Measurements from ENCODE around the gene DLX1. TPM values are rescaled to one million over a fixed set of nuclear protein-coding genes. Genes with fewer than 3 reads are reported as not detected.
"Not testable (repeated sequence)": the region's sequence is repeated elsewhere in the genome, so short reads cannot be mapped to it uniquely, and the experiment has no call there.

The DLX1 gene
- total RNA-seq, 3 donors from 2014 or later, result not detected

DNA sequence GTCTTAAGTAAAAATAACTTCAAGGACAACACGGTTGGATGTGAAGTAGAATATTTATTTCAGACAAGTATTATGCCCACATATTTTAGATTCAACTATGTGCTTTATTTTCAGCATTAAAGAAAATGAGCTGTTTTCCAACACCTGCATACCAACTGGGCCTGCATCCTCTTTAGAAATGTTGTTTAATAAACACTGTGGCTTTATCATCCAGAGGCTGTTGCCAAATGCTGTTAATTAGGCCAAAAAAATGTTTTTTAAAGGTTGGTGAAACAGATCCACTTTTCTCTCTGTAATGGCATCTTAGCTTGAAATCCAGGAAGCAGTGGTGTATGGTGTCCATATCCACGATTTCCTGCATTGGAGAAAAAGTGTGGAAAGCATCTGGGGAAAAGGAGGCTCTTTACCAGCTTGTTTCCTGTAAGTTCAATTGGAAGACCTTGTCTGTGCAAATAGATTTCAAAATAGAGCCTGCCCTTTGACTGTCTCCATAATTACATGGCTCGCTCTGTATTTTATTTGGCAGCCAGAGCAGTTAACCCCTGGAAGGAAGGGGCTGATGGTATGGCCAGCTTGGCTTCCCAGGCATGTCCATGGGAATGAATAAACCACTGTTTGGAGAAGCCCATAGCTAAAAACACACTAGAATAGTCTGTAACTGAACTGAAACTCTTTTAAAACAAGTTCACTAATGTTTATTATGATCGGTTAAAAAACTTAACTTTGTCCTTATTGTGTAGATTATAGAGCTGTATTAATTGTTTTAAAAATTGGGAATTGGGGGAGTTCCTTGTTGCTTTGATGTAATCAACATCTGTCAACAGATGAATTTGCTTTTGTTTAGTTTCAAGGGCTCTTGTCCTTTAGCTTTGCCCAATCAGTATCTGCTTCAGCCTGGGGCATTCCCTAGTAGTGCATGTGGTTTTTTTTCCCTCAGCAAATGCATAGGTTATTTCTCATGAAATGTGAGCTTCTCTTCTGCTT lies 33.0 kb upstream of the DLX1 start:
- no peaks in the 10 kb centered on the region for H3K4me1 Mint-ChIP-seq (ENCODE audit: low read depth)
- no peak for DNase-seq
- no peak overlapping the region for H3K4me3 Mint-ChIP-seq

GRCh38 chr2:172053486-172053885 lies 31.8 kb upstream of the DLX1 start:
- no peak for DNase-seq

More for the DNA sequence above, 33.0 kb upstream of the DLX1 start:
- Mint-ChIP-seq H3K27me3 (ENCODE audit: low read depth) (no peaks in the 10 kb centered on the region), H3K9me3 (no peaks in the 10 kb centered on the region), H3K36me3 (ENCODE audit: insufficient read depth) (peaks cover 1% of the 10 kb centered on the region)
- ATAC-seq, result no peak

GRCh38 chr2:172056293-172056692 lies 29.0 kb upstream of the DLX1 start:
- no peak for DNase-seq
- Mint-ChIP-seq H3K4me3 (no peak overlapping the region), H3K27me3 (ENCODE audit: low read depth) (no peaks in the 10 kb centered on the region), H3K4me1 (ENCODE audit: low read depth) (no peaks in the 10 kb centered on the region), H3K36me3 (ENCODE audit: insufficient read depth) (peaks cover 1% of the 10 kb centered on the region), H3K9me3 (no peaks in the 10 kb centered on the region)
- no peak for ATAC-seq

More at GRCh38 chr2:172053486-172053885, 31.8 kb upstream of the DLX1 start:
- Mint-ChIP-seq H3K4me1 (ENCODE audit: low read depth) (no peaks in the 10 kb centered on the region), H3K4me3 (no peak overlapping the region), H3K9me3 (no peaks in the 10 kb centered on the region), H3K36me3 (ENCODE audit: insufficient read depth) (peaks cover 1% of the 10 kb centered on the region), H3K27me3 (ENCODE audit: low read depth) (no peaks in the 10 kb centered on the region)
- no peak for ATAC-seq

GRCh38 chr2:172058660-172059059 lies 26.6 kb upstream of the DLX1 start:
- no peaks in the 10 kb centered on the region for H3K9me3 Mint-ChIP-seq
- peaks cover 8% of the 10 kb centered on the region for H3K36me3 Mint-ChIP-seq (ENCODE audit: insufficient read depth)
- H3K4me3 Mint-ChIP-seq, result no peak overlapping the region
- H3K27me3 Mint-ChIP-seq (ENCODE audit: low read depth), result no peaks in the 10 kb centered on the region
- no peaks in the 10 kb centered on the region for H3K4me1 Mint-ChIP-seq (ENCODE audit: low read depth)
- ATAC-seq (no peak), DNase-seq (no peak)

DNA sequence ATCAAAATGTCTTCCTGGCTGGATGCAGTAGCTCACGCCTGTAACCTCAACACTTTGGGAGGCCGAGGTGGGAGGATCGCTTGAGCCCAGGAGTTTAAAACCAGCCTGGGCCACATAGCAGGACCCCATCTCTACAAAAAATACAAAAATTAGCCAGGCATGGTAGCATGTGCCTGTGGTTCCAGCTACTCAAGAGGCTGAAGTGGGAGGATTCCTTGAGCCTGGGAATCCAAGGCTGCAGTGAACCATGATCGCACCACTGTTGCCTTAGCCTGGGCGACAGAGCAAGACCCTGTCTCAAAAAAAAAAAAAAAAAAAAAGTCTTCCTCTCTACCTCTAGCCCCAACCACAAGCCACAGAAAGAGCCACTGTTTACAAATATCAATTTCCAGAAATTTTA lies 25.2 kb upstream of the DLX1 start:
- ATAC-seq; H3K4me1 Mint-ChIP-seq (ENCODE audit: low read depth); H3K27me3 Mint-ChIP-seq (ENCODE audit: low read depth); DNase-seq; H3K4me3 Mint-ChIP-seq; H3K9me3 Mint-ChIP-seq: not testable (repeated sequence)
- H3K36me3 Mint-ChIP-seq (ENCODE audit: insufficient read depth), result peaks cover 13% of the 10 kb centered on the region

GRCh38 chr2:172062402-172063004 lies 22.8 kb upstream of the DLX1 start:
- ATAC-seq, result no peak
- H3K36me3 Mint-ChIP-seq (ENCODE audit: insufficient read depth), result peaks cover 20% of the 10 kb centered on the region
- H3K9me3 Mint-ChIP-seq, result no peaks in the 10 kb centered on the region
- H3K4me3 Mint-ChIP-seq, result no peak overlapping the region
- H3K27me3 Mint-ChIP-seq (ENCODE audit: low read depth), result no peaks in the 10 kb centered on the region
- no peaks in the 10 kb centered on the region for H3K4me1 Mint-ChIP-seq (ENCODE audit: low read depth)
- no peak for DNase-seq

DNA sequence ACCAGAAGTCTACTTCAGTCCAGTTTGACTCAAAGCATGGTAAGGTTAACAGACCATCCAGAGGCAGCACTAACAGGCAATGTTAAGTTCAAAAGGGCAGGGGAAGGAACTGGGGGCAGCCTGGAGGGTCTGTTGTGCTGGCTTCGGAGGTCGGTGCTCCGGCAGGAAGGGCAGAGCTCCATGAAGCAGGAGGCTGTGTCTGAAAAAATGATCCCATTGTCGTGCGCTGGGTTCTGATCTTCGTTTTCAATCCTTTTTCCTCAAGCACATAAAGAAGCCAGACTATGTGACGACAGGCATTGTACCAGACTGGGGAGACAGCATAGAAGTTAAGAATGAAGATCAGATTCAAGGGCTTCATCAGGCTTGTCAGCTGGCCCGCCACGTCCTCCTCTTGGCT lies 21.9 kb upstream of the DLX1 start:
- no peak for DNase-seq
- ATAC-seq, result no peak
- Mint-ChIP-seq H3K36me3 (ENCODE audit: insufficient read depth) (peaks cover 20% of the 10 kb centered on the region), H3K4me1 (ENCODE audit: low read depth) (no peaks in the 10 kb centered on the region), H3K27me3 (ENCODE audit: low read depth) (no peaks in the 10 kb centered on the region), H3K9me3 (no peaks in the 10 kb centered on the region), H3K4me3 (no peak overlapping the region)

DNA sequence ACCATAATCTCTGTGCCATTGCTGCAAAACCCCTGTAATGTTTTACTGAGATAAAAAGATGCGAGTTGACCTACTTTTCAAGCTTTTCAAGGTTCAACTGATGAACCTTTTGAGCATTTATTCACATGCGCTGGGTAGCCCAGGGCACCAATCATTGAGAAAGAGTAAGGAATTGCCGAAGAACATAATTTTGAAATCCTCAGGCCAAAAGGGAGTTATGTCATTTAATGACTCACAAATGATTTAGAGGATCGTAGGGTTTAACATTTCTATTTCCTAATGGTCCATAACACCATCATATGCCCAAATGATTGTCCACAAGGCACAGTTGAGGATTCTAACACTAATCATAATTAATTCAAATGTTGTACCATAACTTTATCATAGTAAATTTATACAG lies 20.2 kb upstream of the DLX1 start:
- Mint-ChIP-seq H3K4me3 (no peak overlapping the region), H3K27me3 (ENCODE audit: low read depth) (no peaks in the 10 kb centered on the region), H3K36me3 (ENCODE audit: insufficient read depth) (peaks cover 24% of the 10 kb centered on the region), H3K4me1 (ENCODE audit: low read depth) (no peaks in the 10 kb centered on the region), H3K9me3 (no peaks in the 10 kb centered on the region)
- ATAC-seq, result no peak
- DNase-seq, result no peak

GRCh38 chr2:172066394-172066886 lies 18.9 kb upstream of the DLX1 start:
- Mint-ChIP-seq H3K9me3 (no peaks in the 10 kb centered on the region), H3K36me3 (ENCODE audit: insufficient read depth) (peaks cover 29% of the 10 kb centered on the region), H3K4me1 (ENCODE audit: low read depth) (no peaks in the 10 kb centered on the region), H3K27me3 (ENCODE audit: low read depth) (peaks cover under 1% of the 10 kb centered on the region), H3K4me3 (no peak overlapping the region)
- ATAC-seq (no peak), DNase-seq (no peak)

- H3K9me3 Mint-ChIP-seq; ATAC-seq; H3K27me3 Mint-ChIP-seq (ENCODE audit: low read depth); H3K4me3 Mint-ChIP-seq; DNase-seq; H3K4me1 Mint-ChIP-seq (ENCODE audit: low read depth): not testable (repeated sequence)
- peaks cover 36% of the 10 kb centered on the region for H3K36me3 Mint-ChIP-seq (ENCODE audit: insufficient read depth)
Observed at GRCh38 chr2:172067905-172068304, 17.4 kb upstream of the DLX1 start.

DNA sequence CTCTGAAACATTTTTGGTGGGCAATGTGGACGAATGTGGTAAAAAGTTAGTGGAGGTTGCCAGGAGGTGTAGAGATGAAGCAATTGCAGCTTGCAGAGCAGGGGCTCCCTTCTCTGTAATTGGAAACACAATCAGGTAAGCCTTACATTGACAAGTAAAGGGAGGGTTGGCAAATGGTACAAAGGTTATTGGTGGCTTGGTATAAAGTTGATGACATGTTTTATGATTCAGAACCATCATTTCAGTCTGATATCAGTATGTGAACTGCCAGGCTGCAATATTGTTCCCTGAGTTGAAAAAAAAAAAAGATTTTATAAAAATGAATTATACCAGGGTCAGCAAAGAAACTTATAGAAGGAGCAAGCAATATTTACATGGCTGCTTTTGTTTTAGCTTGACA lies 14.4 kb upstream of the DLX1 start:
- Mint-ChIP-seq H3K36me3 (ENCODE audit: insufficient read depth) (peaks cover 29% of the 10 kb centered on the region), H3K9me3 (no peaks in the 10 kb centered on the region), H3K4me3 (no peak overlapping the region), H3K4me1 (ENCODE audit: low read depth) (no peaks in the 10 kb centered on the region), H3K27me3 (ENCODE audit: low read depth) (peaks cover 11% of the 10 kb centered on the region)
- DNase-seq, result no peak
- ATAC-seq, result no peak

DNA sequence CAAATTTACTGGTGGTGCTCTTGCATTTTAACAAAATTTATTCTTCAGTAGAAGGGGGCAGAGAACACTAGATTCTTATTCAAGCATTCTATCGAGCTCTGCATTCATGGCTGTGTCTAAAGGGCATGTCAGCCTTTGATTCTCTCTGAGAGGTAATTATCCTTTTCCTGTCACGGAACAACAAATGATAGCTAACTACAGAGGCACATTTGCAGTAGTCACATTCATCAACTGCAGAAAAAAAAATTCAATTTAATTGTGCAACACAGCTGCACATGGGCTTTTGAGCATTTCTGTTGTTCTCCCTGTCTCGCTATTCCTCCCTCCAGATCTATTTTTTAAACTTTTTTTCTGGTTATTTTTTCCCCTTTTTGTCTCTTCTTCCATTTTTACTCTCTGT lies 13.0 kb upstream of the DLX1 start:
- no peaks in the 10 kb centered on the region for H3K4me1 Mint-ChIP-seq (ENCODE audit: low read depth)
- H3K27me3 Mint-ChIP-seq (ENCODE audit: low read depth), result peaks cover 17% of the 10 kb centered on the region
- H3K4me3 Mint-ChIP-seq, result no peak overlapping the region
- H3K9me3 Mint-ChIP-seq, result no peaks in the 10 kb centered on the region
- H3K36me3 Mint-ChIP-seq (ENCODE audit: insufficient read depth), result peaks cover 21% of the 10 kb centered on the region
- DNase-seq, result no peak
- no peak for ATAC-seq

- no peaks in the 10 kb centered on the region for H3K9me3 Mint-ChIP-seq
- H3K4me1 Mint-ChIP-seq (ENCODE audit: low read depth), result no peaks in the 10 kb centered on the region
- peaks cover 17% of the 10 kb centered on the region for H3K27me3 Mint-ChIP-seq (ENCODE audit: low read depth)
- ATAC-seq (no peak), DNase-seq (no peak)
- H3K4me3 Mint-ChIP-seq, result no peak overlapping the region
- peaks cover 21% of the 10 kb centered on the region for H3K36me3 Mint-ChIP-seq (ENCODE audit: insufficient read depth)
Observed at GRCh38 chr2:172072706-172073105, 12.6 kb upstream of the DLX1 start.

DNA sequence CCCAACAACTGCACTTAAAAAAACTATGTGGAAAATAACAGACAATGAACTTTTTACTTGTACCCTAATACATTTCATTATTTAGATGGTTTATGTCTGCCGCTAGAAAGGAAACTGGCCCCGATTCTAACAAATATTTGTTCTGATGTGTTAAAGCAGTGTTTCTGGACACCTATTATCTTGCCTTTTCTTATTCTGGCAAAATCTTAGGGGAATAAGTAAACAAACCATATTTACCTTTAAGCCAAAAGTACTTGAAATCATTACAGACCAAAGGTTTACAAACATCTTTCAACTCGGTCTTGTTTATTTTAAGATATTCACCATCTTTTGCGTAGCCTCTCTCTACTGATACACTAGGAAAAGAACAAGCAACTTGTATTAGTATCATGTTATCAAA lies 11.8 kb upstream of the DLX1 start:
- Mint-ChIP-seq H3K9me3 (no peaks in the 10 kb centered on the region), H3K4me1 (ENCODE audit: low read depth) (no peaks in the 10 kb centered on the region), H3K36me3 (ENCODE audit: insufficient read depth) (peaks cover 21% of the 10 kb centered on the region), H3K27me3 (ENCODE audit: low read depth) (peaks cover 24% of the 10 kb centered on the region), H3K4me3 (no peak overlapping the region)
- ATAC-seq (no peak), DNase-seq (no peak)

GRCh38 chr2:172074254-172074653 lies 11.1 kb upstream of the DLX1 start:
- no peaks in the 10 kb centered on the region for H3K9me3 Mint-ChIP-seq
- no peak overlapping the region for H3K4me3 Mint-ChIP-seq
- H3K4me1 Mint-ChIP-seq (ENCODE audit: low read depth), result no peaks in the 10 kb centered on the region
- H3K27me3 Mint-ChIP-seq (ENCODE audit: low read depth), result peaks cover 32% of the 10 kb centered on the region
- peaks cover 19% of the 10 kb centered on the region for H3K36me3 Mint-ChIP-seq (ENCODE audit: insufficient read depth)
- ATAC-seq, result no peak
- no peak for DNase-seq

Measured in activated T-cell treated with anti-CD3 and anti-CD28 coated beads, Interleukin-2, amount 50 U/mL, for 4 hours (primary cell).